H9 (cell line): ENCODE measurements around the gene RAB31. TPM values are rescaled to one million over a fixed set of nuclear protein-coding genes. Genes with fewer than 3 reads are reported as not detected.

Experiments
- DNase-seq: peaks from one replicate; pipeline ENCODE4 v3.0.0-alpha.2; 2017
- H2AFZ ChIP-seq: one replicate; pipeline ENCODE4 v1.6.1; 2013; ENCODE audit warnings: mild to moderate bottlenecking, low read length, control low read depth, moderate library complexity
- H2AK5ac ChIP-seq: 2 replicates; pipeline ENCODE4 v1.6.1; 2013; ENCODE audit warnings: low read length, control low read depth, mixed read lengths; ENCODE audit not compliant: insufficient read length
- H2BK120ac ChIP-seq: one replicate; pipeline ENCODE4 v1.6.1; 2013; ENCODE audit warnings: low read depth, mild to moderate bottlenecking, low read length, control low read depth, inconsistent platforms; ENCODE audit not compliant: poor library complexity, severe bottlenecking
- H2BK12ac ChIP-seq: 2 replicates; pipeline ENCODE4 v1.6.1; 2013; ENCODE audit warnings: low read length, control low read depth, mixed read lengths, low read depth; ENCODE audit not compliant: insufficient read length
- H2BK15ac ChIP-seq: 2 replicates; pipeline ENCODE4 v1.6.1; 2013; ENCODE audit warnings: low read depth, low read length, control low read depth
- H2BK20ac ChIP-seq: one replicate; pipeline ENCODE4 v1.6.1; 2013; ENCODE audit warnings: low read depth, mild to moderate bottlenecking, low read length, control low read depth, inconsistent platforms; ENCODE audit not compliant: poor library complexity, severe bottlenecking
- H2BK5ac ChIP-seq: 2 replicates; pipeline ENCODE4 v1.6.1; 2013; ENCODE audit warnings: low read length, control low read depth, mixed read lengths; ENCODE audit not compliant: insufficient read length
- H3K14ac ChIP-seq: 2 replicates; pipeline ENCODE4 v1.6.1; 2013; ENCODE audit warnings: low read length, control low read depth; ENCODE audit not compliant: insufficient read depth
- H3K18ac ChIP-seq: 2 replicates; pipeline ENCODE4 v1.6.1; 2013; ENCODE audit warnings: low read depth, mild to moderate bottlenecking, mixed read lengths, low read length, control low read depth; ENCODE audit not compliant: insufficient read length
- H3K23ac ChIP-seq: 2 replicates; pipeline ENCODE4 v1.6.1; 2013; ENCODE audit warnings: low read length, control low read depth, mixed read lengths, low read depth; ENCODE audit not compliant: insufficient read length
- H3K23me2 ChIP-seq: 2 replicates; pipeline ENCODE4 v1.6.1; 2013; ENCODE audit warnings: low read depth, mild to moderate bottlenecking, mixed read lengths, low read length, control low read depth; ENCODE audit not compliant: insufficient read length, poor library complexity, severe bottlenecking
- H3K27ac ChIP-seq: 2 replicates; pipeline ENCODE4 v1.5.1; 2013; ENCODE audit warnings: low read length, control low read depth, mixed read lengths, low read depth; ENCODE audit not compliant: insufficient read length
- H3K27me3 ChIP-seq: 2 replicates; pipeline ENCODE4 v1.6.1; 2013; ENCODE audit warnings: low read length, control low read depth, inconsistent platforms; ENCODE audit not compliant: insufficient read depth
- H3K4ac ChIP-seq: 2 replicates; pipeline ENCODE4 v1.6.1; 2013; ENCODE audit warnings: low read depth, mild to moderate bottlenecking, control low read depth, inconsistent platforms, low read length, moderate library complexity
- H3K4me1 ChIP-seq: 2 replicates; pipeline ENCODE4 v1.6.1; 2013; ENCODE audit warnings: low read length, control low read depth, inconsistent platforms; ENCODE audit not compliant: insufficient read depth
- H3K4me2 ChIP-seq: 2 replicates; pipeline ENCODE4 v1.6.1; 2013; ENCODE audit warnings: low read length, control low read depth, mixed read lengths; ENCODE audit not compliant: insufficient read length, insufficient read depth
- H3K56ac ChIP-seq: 2 replicates; pipeline ENCODE4 v1.6.1; 2013; ENCODE audit warnings: low read depth, mild to moderate bottlenecking, mixed read lengths, low read length, control low read depth; ENCODE audit not compliant: insufficient read length
- H3K79me1 ChIP-seq: 2 replicates; pipeline ENCODE4 v1.6.1; 2013; ENCODE audit warnings: low read depth, mild to moderate bottlenecking, moderate library complexity, low read length, control low read depth, inconsistent platforms; ENCODE audit not compliant: insufficient read depth, poor library complexity, severe bottlenecking
- H3K79me2 ChIP-seq: 2 replicates; pipeline ENCODE4 v1.6.1; 2013; ENCODE audit warnings: low read length, control low read depth, inconsistent platforms; ENCODE audit not compliant: insufficient read depth
- H3K9ac ChIP-seq: 2 replicates; pipeline ENCODE4 v1.6.1; 2013; ENCODE audit warnings: low read length, control low read depth, mixed read lengths; ENCODE audit not compliant: insufficient read length; ENCODE audit errors: extremely low read depth
- H3K9me3 ChIP-seq: one replicate; pipeline ENCODE4 v1.6.1; 2013; ENCODE audit warnings: low read depth, low read length, inconsistent platforms; ENCODE audit not compliant: control insufficient read depth
- H3T11ph ChIP-seq: one replicate; pipeline ENCODE4 v1.6.1; 2013; ENCODE audit warnings: mild to moderate bottlenecking, low read length, control low read depth, inconsistent platforms
- H4K20me1 ChIP-seq: one replicate; pipeline ENCODE4 v1.6.1; 2013; ENCODE audit not compliant: control insufficient read depth, insufficient read length, insufficient read depth
- H4K5ac ChIP-seq: 2 replicates; pipeline ENCODE4 v1.6.1; 2013; ENCODE audit warnings: low read depth, mild to moderate bottlenecking, mixed read lengths, low read length, control low read depth; ENCODE audit not compliant: insufficient read length
- H4K8ac ChIP-seq: replicated peaks from 2 replicates; pipeline ENCODE4 v1.6.1; 2013; ENCODE audit warnings: low read length, control low read depth, mixed read lengths, low read depth; ENCODE audit not compliant: insufficient read length
- H4K91ac ChIP-seq: 2 replicates; pipeline ENCODE4 v1.6.1; 2013; ENCODE audit warnings: low read depth, mild to moderate bottlenecking, moderate library complexity, mixed read lengths, low read length, control low read depth; ENCODE audit not compliant: insufficient read length
- H3K27ac Mint-ChIP-seq, 3 experiments: 2 replicates in 2 of 3; 3 replicates in 1 of 3; pipeline ENCODE4 v1.8.0; 2020 to 2021; ENCODE audit warnings: mixed read lengths in 3 of 3, mild to moderate bottlenecking in 1 of 3, moderate library complexity in 1 of 3
- H3K27me3 Mint-ChIP-seq: 2 replicates; pipeline ENCODE4 v1.8.0; 2021; ENCODE audit warnings: low read depth, mild to moderate bottlenecking, moderate library complexity, mixed read lengths
- H3K36me3 Mint-ChIP-seq, 3 experiments: 2 replicates in 2 of 3; 3 replicates in 1 of 3; pipeline ENCODE4 v1.8.0; 2020 to 2021; ENCODE audit warnings: low read depth in 3 of 3, mixed read lengths in 3 of 3; ENCODE audit not compliant: insufficient read depth in 1 of 3
- H3K4me1 Mint-ChIP-seq, 2 experiments: 2 replicates each; pipeline ENCODE4 v1.8.0; 2020; ENCODE audit warnings: mixed read lengths in 2 of 2
- H3K4me3 Mint-ChIP-seq, 2 experiments: 2 replicates in 1 of 2; 3 replicates in 1 of 2; pipeline ENCODE4 v1.8.0; 2020 to 2021; ENCODE audit warnings: mild to moderate bottlenecking in 2 of 2, mixed read lengths in 2 of 2, moderate library complexity in 1 of 2
- H3K9me3 Mint-ChIP-seq, 2 experiments: 2 replicates in 1 of 2; 3 replicates in 1 of 2; pipeline ENCODE4 v1.8.0; 2020; ENCODE audit warnings: mild to moderate bottlenecking in 2 of 2, mixed read lengths in 2 of 2, moderate library complexity in 1 of 2
- CTCF ChIP-seq: fragments of 200-600 bp; sonication (generic); conservative IDR thresholded peaks from 3 replicates; pipeline ENCODE4 v1.8.0; 2021; ENCODE audit warnings: antibody characterized with exemption, mild to moderate bottlenecking
- total RNA-seq: library from RNA; stranded (reverse); gene quantifications from 2 replicates; pipeline ENCODE4 v1.2.1, GENCODE V29; 2021

Gene RAB31
- total RNA-seq, 1 experiment from 2014 or later = 22.4 TPM

- Mint-ChIP-seq H3K27ac (no peak overlapping the region), H3K4me1 (peaks cover 43 to 45% of the 10 kb centered on the region in 2 experiments), H3K4me3 (no peak overlapping the region), H3K27me3 (no peaks in the 10 kb centered on the region), H3K36me3 (no peaks in the 10 kb centered on the region; a peak in 1 of 7 replicates), H3K9me3 (no peaks in the 10 kb centered on the region)
- Histone ChIP-seq H2BK5ac (no peak overlapping the region), H3K4me1 (peaks cover 10% of the 10 kb centered on the region; the same call in 1 of the 2 replicates), H3K27ac (no peak overlapping the region), H3K9me3 (no peaks in the 10 kb centered on the region), H2BK120ac (no peak overlapping the region), H2BK20ac (no peak overlapping the region), H2BK15ac (no peak overlapping the region), H3K79me1 (no peaks in the 10 kb centered on the region), H2AFZ (no peak overlapping the region), H3K14ac (no peak overlapping the region), H3K18ac (no peak overlapping the region), H3K4ac (no peak overlapping the region), H3K9ac (no peak overlapping the region), H4K91ac (no peak overlapping the region), H3K4me2 (no peak overlapping the region), H3K79me2 (no peaks in the 10 kb centered on the region), H4K8ac (no peak overlapping the region), H4K5ac (no peak overlapping the region), H3T11ph (no peak overlapping the region), H3K23me2 (no peaks in the 10 kb centered on the region), H4K20me1 (no peaks in the 10 kb centered on the region), H3K27me3 (no peaks in the 10 kb centered on the region), H2BK12ac (no peak overlapping the region), H3K23ac (no peak overlapping the region), H3K56ac (no peak overlapping the region), H2AK5ac (no peak overlapping the region)
- no peak for TF ChIP-seq CTCF
- DNase-seq = no peak
These were observed 164.7 kb downstream of the RAB31 start for GRCh38 chr18:9872823-9873222.
